ENCODE data around the gene FHIT. TPM values are rescaled to one million over a fixed set of nuclear protein-coding genes. Genes with fewer than 3 reads are reported as not detected.

FHIT gene
- total RNA-seq, 2 experiments from 2014 or later: 86.0 to 90.6 TPM

- Mint-ChIP-seq H3K36me3 (ENCODE audit: low read depth) (no peaks in the 10 kb centered on the region), H3K4me1 (ENCODE audit: low read depth) (no peaks in the 10 kb centered on the region), H3K9me3 (no peaks in the 10 kb centered on the region), H3K27ac (no peak overlapping the region), H3K27me3 (no peaks in the 10 kb centered on the region), H3K4me3 (no peak overlapping the region)
- Histone ChIP-seq H3K27ac (ENCODE audit: low read depth in 1 of 2, low read length in 2 of 2) (no peak overlapping the region), H3K4me3 (ENCODE audit: low read length) (no peak overlapping the region), H3K4me1 (ENCODE audit: insufficient read depth, low read length) (no peaks in the 10 kb centered on the region), H3K36me3 (ENCODE audit: insufficient read depth, low read length) (no peaks in the 10 kb centered on the region), H3K27me3 (ENCODE audit: control insufficient read depth in 1 of 2, insufficient read depth in 2 of 2, low read length in 2 of 2) (no peaks in the 10 kb centered on the region), H3K9me3 (ENCODE audit: control insufficient read depth in 1 of 2, insufficient read depth in 1 of 2, low read length in 2 of 2) (no peaks in the 10 kb centered on the region)
- ATAC-seq (ENCODE audit: poor library complexity) (no peak), DNase-seq (no peak)
- no peak for TF ChIP-seq CTCF (IDR thresholded peaks at IDR 0.05)
- CTCF ChIA-PET: no interaction called here
- POLR2A ChIA-PET: no interaction called here
- intact Hi-C loops (cut with DNase I, micrococcal nuclease): no loop called here
Observed at GRCh38 chr3:60591267-60591666, 660.0 kb downstream of the FHIT start.

- no peaks in the 10 kb centered on the region for H3K9me3 Mint-ChIP-seq
- H3K27ac Mint-ChIP-seq: no peak overlapping the region
- no peaks in the 10 kb centered on the region for H3K27me3 ChIP-seq (ENCODE audit: control insufficient read depth in 1 of 2, insufficient read depth in 2 of 2, low read length in 2 of 2)
- no peaks in the 10 kb centered on the region for H3K4me1 Mint-ChIP-seq (ENCODE audit: low read depth)
- no peak overlapping the region for H3K27ac ChIP-seq (ENCODE audit: low read depth in 1 of 2, low read length in 2 of 2)
- no peaks in the 10 kb centered on the region for H3K36me3 Mint-ChIP-seq (ENCODE audit: low read depth)
- ChIA-PET POLR2A (no interaction called here), CTCF (no interaction called here)
- H3K9me3 ChIP-seq (ENCODE audit: control insufficient read depth in 1 of 2, insufficient read depth in 1 of 2, low read length in 2 of 2): no peaks in the 10 kb centered on the region
- H3K4me3 Mint-ChIP-seq: no peak overlapping the region
- H3K36me3 ChIP-seq (ENCODE audit: insufficient read depth, low read length): no peaks in the 10 kb centered on the region
- no peak for TF ChIP-seq CTCF (IDR thresholded peaks at IDR 0.05)
- no peaks in the 10 kb centered on the region for H3K27me3 Mint-ChIP-seq
- no peaks in the 10 kb centered on the region for H3K4me1 ChIP-seq (ENCODE audit: insufficient read depth, low read length)
- ATAC-seq (ENCODE audit: poor library complexity) (no peak), DNase-seq (no peak)
- H3K4me3 ChIP-seq (ENCODE audit: low read length): no peak overlapping the region
- intact Hi-C loops (cut with DNase I, micrococcal nuclease): no loop called here
Observed at GRCh38 chr3:60588806-60589205, 662.4 kb downstream of the FHIT start.

- DNase-seq (no peak), ATAC-seq (ENCODE audit: poor library complexity) (no peak)
- ChIA-PET CTCF (no interaction called here), POLR2A (interaction anchor here (1.2 kb wide), 1 partner anchor 18 kb away, joined by 3 read pairs; no protein-coding TSS in a partner anchor)
- H3K27me3 ChIP-seq (ENCODE audit: control insufficient read depth in 1 of 2, insufficient read depth in 2 of 2, low read length in 2 of 2): no peaks in the 10 kb centered on the region
- Mint-ChIP-seq H3K4me1 (ENCODE audit: low read depth) (no peaks in the 10 kb centered on the region), H3K4me3 (no peak overlapping the region), H3K27ac (no peak overlapping the region), H3K27me3 (no peaks in the 10 kb centered on the region), H3K36me3 (ENCODE audit: low read depth) (no peaks in the 10 kb centered on the region), H3K9me3 (no peaks in the 10 kb centered on the region)
- no peaks in the 10 kb centered on the region for H3K36me3 ChIP-seq (ENCODE audit: insufficient read depth, low read length)
- intact Hi-C loops (cut with DNase I, micrococcal nuclease): no loop called here
- H3K27ac ChIP-seq (ENCODE audit: low read depth in 1 of 2, low read length in 2 of 2): no peak overlapping the region
- H3K9me3 ChIP-seq (ENCODE audit: control insufficient read depth in 1 of 2, insufficient read depth in 1 of 2, low read length in 2 of 2): no peaks in the 10 kb centered on the region
- no peak for TF ChIP-seq CTCF (IDR thresholded peaks at IDR 0.05)
- H3K4me1 ChIP-seq (ENCODE audit: insufficient read depth, low read length): no peaks in the 10 kb centered on the region
- H3K4me3 ChIP-seq (ENCODE audit: low read length): no peak overlapping the region
Observed at GRCh38 chr3:60585918-60586317, 665.3 kb downstream of the FHIT start.

Measured in CD4-positive, alpha-beta T cell (primary cell).